ENCODE data around the gene CTNNA2. TPM values are rescaled to one million over a fixed set of nuclear protein-coding genes. Genes with fewer than 3 reads are reported as not detected.

The CTNNA2 gene
- total and polyA plus RNA-seq, 4 donors = 0.01 to 0.37 TPM; not detected in 2

DNA sequence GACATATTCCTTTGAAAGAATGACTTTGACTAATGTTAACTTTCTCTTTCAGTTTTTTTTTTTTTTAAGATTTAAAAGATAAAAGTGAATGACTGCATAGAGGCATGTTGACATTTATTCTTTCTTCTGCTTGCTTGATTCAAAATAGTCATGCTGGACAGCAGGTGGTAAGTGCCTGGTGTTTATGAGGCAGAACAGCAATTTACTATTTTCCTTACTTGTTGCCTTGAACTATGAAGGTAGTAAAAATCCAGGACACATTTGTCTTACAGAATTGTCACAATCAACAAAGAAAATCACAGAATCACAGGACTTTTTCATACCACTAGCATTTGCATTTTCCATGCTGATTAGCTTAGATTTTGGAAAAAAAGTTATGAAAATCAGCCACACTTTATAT lies 388.3 kb downstream of the CTNNA2 start:
- no peak for TF ChIP-seq CTCF (IDR thresholded peaks at IDR 0.05; ENCODE audit: control extremely low read depth, extremely low read depth)
- no peak for DNase-seq

GRCh38 chr2:79903222-79904000 lies 390.6 kb downstream of the CTNNA2 start:
- Histone ChIP-seq H3K36me3 (ENCODE audit: control insufficient read depth in 4 of 4, insufficient read depth in 4 of 4, low read length in 4 of 4) (no peaks in the 10 kb centered on the region), H3K9me3 (ENCODE audit: control insufficient read depth in 4 of 4, insufficient read depth in 3 of 4, low read length in 3 of 4) (no peaks in the 10 kb centered on the region), H3K4me3 (no peak overlapping the region), H3K4me1 (ENCODE audit: control insufficient read depth in 5 of 5, insufficient read depth in 5 of 5, low read length in 5 of 5) (no peaks in the 10 kb centered on the region), H3K27me3 (ENCODE audit: control insufficient read depth in 3 of 3, insufficient read depth in 3 of 3, low read length in 2 of 3) (no peaks in the 10 kb centered on the region), H3K9ac (ENCODE audit: insufficient read depth in 1 of 2, low read length in 2 of 2) (no peak overlapping the region), H3K27ac (ENCODE audit: low read depth in 1 of 2, low read length in 1 of 2) (no peak overlapping the region)
- 86 to 91% methylated on average over 5 of the region's 5 CpGs for WGBS, 2 donors
- TF ChIP-seq CTCF (IDR thresholded peaks at IDR 0.05; ENCODE audit: control extremely low read depth, extremely low read depth) = no peak
- no peak for ATAC-seq (ENCODE audit: insufficient read depth, low FRiP score)
- no peak for DNase-seq

More for the DNA sequence above, 388.3 kb downstream of the CTNNA2 start:
- H3K4me3 ChIP-seq = no peak overlapping the region
- no peaks in the 10 kb centered on the region for H3K9me3 ChIP-seq (ENCODE audit: control insufficient read depth in 4 of 4, insufficient read depth in 3 of 4, low read length in 3 of 4)
- ATAC-seq (ENCODE audit: insufficient read depth, low FRiP score) = no peak
- no peak overlapping the region for H3K9ac ChIP-seq (ENCODE audit: insufficient read depth in 1 of 2, low read length in 2 of 2)
- no peaks in the 10 kb centered on the region for H3K4me1 ChIP-seq (ENCODE audit: control insufficient read depth in 5 of 5, insufficient read depth in 5 of 5, low read length in 5 of 5)
- H3K27ac ChIP-seq (ENCODE audit: low read depth in 1 of 2, low read length in 1 of 2) = no peak overlapping the region
- H3K27me3 ChIP-seq (ENCODE audit: control insufficient read depth in 3 of 3, insufficient read depth in 3 of 3, low read length in 2 of 3) = no peaks in the 10 kb centered on the region
- H3K36me3 ChIP-seq (ENCODE audit: control insufficient read depth in 4 of 4, insufficient read depth in 4 of 4, low read length in 4 of 4) = no peaks in the 10 kb centered on the region

DNA sequence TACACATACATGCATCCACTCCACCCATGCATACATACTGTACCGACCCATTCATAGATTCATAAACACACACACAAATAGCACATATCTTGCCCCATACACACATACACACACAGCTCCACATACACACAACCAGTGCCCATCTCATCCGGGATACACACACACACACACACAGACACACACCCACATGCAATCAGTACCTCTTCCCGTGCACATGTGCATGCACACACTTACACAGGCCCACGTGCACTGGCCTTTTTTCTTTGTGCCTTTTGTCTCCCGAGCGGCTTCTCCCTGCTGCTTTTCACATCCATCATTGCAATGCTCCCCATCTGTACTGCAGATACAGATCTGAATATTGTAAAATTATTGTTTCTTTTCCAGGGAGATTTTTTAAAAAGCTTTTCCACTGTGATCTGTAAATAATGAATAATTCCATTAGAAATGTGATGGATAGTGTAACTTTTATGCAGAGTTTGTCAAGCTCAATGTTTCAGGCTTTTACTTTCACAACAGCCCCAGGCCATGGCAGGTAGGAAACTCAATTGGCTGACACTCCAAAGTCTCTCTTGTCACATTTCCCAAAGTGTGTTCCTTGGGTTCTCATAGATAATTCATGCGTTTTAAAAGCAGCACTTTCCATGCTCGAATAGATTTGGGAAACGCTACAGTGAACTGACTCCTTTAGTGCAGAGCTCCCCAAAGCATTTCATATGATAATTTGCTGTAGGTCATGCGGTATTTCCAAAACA lies 393.5 kb downstream of the CTNNA2 start:
- Histone ChIP-seq H3K9me3 (ENCODE audit: control insufficient read depth in 4 of 4, insufficient read depth in 3 of 4, low read length in 3 of 4) (no peaks in the 10 kb centered on the region), H3K9ac (ENCODE audit: insufficient read depth in 1 of 2, low read length in 2 of 2) (no peak overlapping the region), H3K27me3 (ENCODE audit: control insufficient read depth in 3 of 3, insufficient read depth in 3 of 3, low read length in 2 of 3) (no peaks in the 10 kb centered on the region), H3K27ac (ENCODE audit: low read depth in 1 of 2, low read length in 1 of 2) (no peak overlapping the region), H3K4me3 (no peak overlapping the region), H3K36me3 (ENCODE audit: control insufficient read depth in 4 of 4, insufficient read depth in 4 of 4, low read length in 4 of 4) (no peaks in the 10 kb centered on the region), H3K4me1 (ENCODE audit: control insufficient read depth in 5 of 5, insufficient read depth in 5 of 5, low read length in 5 of 5) (no peaks in the 10 kb centered on the region)
- 81 to 87% methylated on average over 10 of the region's 10 CpGs for WGBS, 2 donors
- no peak for ATAC-seq (ENCODE audit: insufficient read depth, low FRiP score)
- no peak for DNase-seq
- TF ChIP-seq CTCF (IDR thresholded peaks at IDR 0.05; ENCODE audit: control extremely low read depth, extremely low read depth) = no peak
